Retina (tissue), 1 donor: ENCODE data around the gene IL1RL1.
"Not testable (repeated sequence)": the region's sequence is repeated elsewhere in the genome, so short reads cannot be mapped to it uniquely, and the experiment has no call there.

ENCODE experiments used
- DNase-seq: peaks from one replicate; pipeline ENCODE4 v3.0.0-alpha.2; 2016

IL1RL1 gene

GRCh38 chr2:102294802-102295489 is 16.4 kb upstream of the IL1RL1 start:
- DNase-seq = no peak

- no peak for DNase-seq
Measured at GRCh38 chr2:102295566-102295965, 15.8 kb upstream of the IL1RL1 start.

GRCh38 chr2:102296449-102296848 is 14.9 kb upstream of the IL1RL1 start:
- no peak for DNase-seq

GRCh38 chr2:102297891-102298290 is 13.5 kb upstream of the IL1RL1 start:
- DNase-seq = no peak

GRCh38 chr2:102301867-102302362 is 9.4 kb upstream of the IL1RL1 start:
- DNase-seq = no peak

- DNase-seq = no peak
Measured at GRCh38 chr2:102302458-102302857, 8.9 kb upstream of the IL1RL1 start.

- DNase-seq = no peak
Measured at GRCh38 chr2:102303589-102303988, 7.8 kb upstream of the IL1RL1 start.

GRCh38 chr2:102304268-102304667 is 7.1 kb upstream of the IL1RL1 start:
- DNase-seq = no peak

- no peak for DNase-seq
Measured at GRCh38 chr2:102304711-102305611, 6.4 kb upstream of the IL1RL1 start.

GRCh38 chr2:102306125-102306524 is 5.2 kb upstream of the IL1RL1 start:
- DNase-seq = no peak

GRCh38 chr2:102313025-102313424 is 1.7 kb downstream of the IL1RL1 start:
- DNase-seq = no peak

GRCh38 chr2:102313471-102313870 is 2.1 kb downstream of the IL1RL1 start:
- no peak for DNase-seq

GRCh38 chr2:102313950-102314349 is 2.6 kb downstream of the IL1RL1 start:
- DNase-seq = no peak

- no peak for DNase-seq
Measured at GRCh38 chr2:102315921-102316320, 4.6 kb downstream of the IL1RL1 start.

GRCh38 chr2:102317715-102318114 is 6.4 kb downstream of the IL1RL1 start:
- no peak for DNase-seq

GRCh38 chr2:102318437-102318836 is 7.1 kb downstream of the IL1RL1 start:
- no peak for DNase-seq

GRCh38 chr2:102321941-102322719 is 10.8 kb downstream of the IL1RL1 start:
- DNase-seq = no peak

- DNase-seq = not testable (repeated sequence)
Measured at GRCh38 chr2:102324914-102325313, 13.6 kb downstream of the IL1RL1 start.

- no peak for DNase-seq
Measured at GRCh38 chr2:102331311-102331980, 20.1 kb downstream of the IL1RL1 start.

GRCh38 chr2:102334486-102334885 is 23.1 kb downstream of the IL1RL1 start:
- DNase-seq = no peak

GRCh38 chr2:102335871-102336366 is 24.6 kb downstream of the IL1RL1 start:
- no peak for DNase-seq

GRCh38 chr2:102336502-102336945 is 25.2 kb downstream of the IL1RL1 start:
- DNase-seq = no peak
